ENCODE measurements around the gene COMMD8.

DNA sequence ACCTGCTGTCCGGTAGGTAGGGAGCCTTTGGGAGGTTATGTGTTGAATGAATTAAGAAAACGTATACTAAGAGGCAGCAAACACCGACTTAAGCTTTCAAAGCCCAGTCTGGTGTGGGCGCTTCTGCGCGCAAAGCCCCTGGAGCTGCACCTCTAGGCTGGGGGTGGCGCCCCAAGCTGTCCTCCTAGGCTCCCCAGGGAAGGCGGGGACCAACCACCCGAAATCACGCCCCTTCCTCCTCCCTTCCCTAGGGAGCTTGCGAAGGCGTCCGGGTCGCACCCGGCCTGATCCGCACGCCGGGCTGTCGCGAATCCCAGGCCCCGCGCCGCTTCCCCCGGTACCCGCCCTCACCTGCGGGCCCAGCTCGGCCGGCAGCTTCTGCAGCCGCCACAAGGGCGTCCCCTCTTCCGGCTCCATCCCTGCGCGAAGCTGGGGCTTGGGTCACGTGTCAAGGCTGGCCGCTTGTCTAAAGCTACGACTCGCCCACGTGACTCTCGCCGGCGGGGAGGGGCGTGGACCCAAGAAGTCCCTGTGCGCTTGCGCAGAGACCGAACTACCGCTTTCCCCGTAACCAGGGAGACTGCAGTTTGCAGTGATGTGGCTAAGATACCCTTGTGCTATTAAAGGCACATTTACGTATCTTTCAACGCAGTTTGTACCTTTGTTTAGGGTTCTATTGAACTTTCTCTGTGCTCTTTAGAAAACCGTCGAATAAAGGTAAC, at the start of gene COMMD8:
- TF ChIP-seq CTCF (conservative IDR thresholded peaks at IDR 0.05) (no peak; the same call in 1 of the 2 replicates), ZFX (IDR thresholded peaks at IDR 0.05) (no peak)
